B cell (primary cell): Measurements from ENCODE around the gene RCC2. TPM values are rescaled to one million over a fixed set of nuclear protein-coding genes. Genes with fewer than 3 reads are reported as not detected.
A peak's percentile ranks its signal among the peaks of the same experiment; 100 is the strongest.

Source experiments
- ATAC-seq: fragments of 200-7000 bp; cut with Tn5 transposase; one replicate; pipeline ENCODE4 v1.10.0; 2021; ENCODE audit warnings: low read depth, mild to moderate bottlenecking, moderate number of reproducible peaks, moderate library complexity
- CTCF ChIA-PET: fragments of 350-600 bp; sonication (Branson Sonifier 250); formaldehyde crosslinking; loops from one replicate; lab custom pipeline; 2021; ENCODE audit warnings: antibody characterized with exemption, inconsistent platforms; lab: Charles Lee
- POLR2A ChIA-PET: fragments of 350-600 bp; sonication (Branson Sonifier 250); formaldehyde crosslinking; loops from one replicate; lab custom pipeline; 2021; ENCODE audit warnings: antibody characterized with exemption; lab: Charles Lee
- DNase-seq: peaks from one replicate; pipeline ENCODE4 v3.0.0; 2013
- H2AFZ ChIP-seq: 2 replicates; pipeline ENCODE4 v1.6.1; 2012; ENCODE audit warnings: mild to moderate bottlenecking, low read depth, low read length; ENCODE audit not compliant: insufficient read depth, poor library complexity, severe bottlenecking
- H3K27ac ChIP-seq, 2 donors: 1 replicate in 1 of 2; 2 replicates in 1 of 2; pipeline ENCODE4 v1.5.1; 2012 to 2013; ENCODE audit warnings: low read length in 2 of 2, mild to moderate bottlenecking in 2 of 2, moderate library complexity in 1 of 2
- H3K27me3 ChIP-seq, 4 experiments: fragments of 200-600 bp in 1 of 4; sonication (generic) in 1 of 4; replicated peaks in 1 of 4; 1 replicate in 2 of 4; 2 replicates in 2 of 4; pipeline versions ENCODE4 v1.6.1 to v1.7.0; 2013 to 2016; ENCODE audit warnings: low read length in 3 of 4, mild to moderate bottlenecking in 2 of 4, mixed read lengths in 1 of 4, moderate library complexity in 1 of 4; ENCODE audit not compliant: insufficient read depth in 4 of 4, control insufficient read depth in 3 of 4; ENCODE audit errors: control extremely low read depth in 1 of 4
- H3K36me3 ChIP-seq, 2 experiments: replicated peaks in 1 of 2; 1 replicate in 1 of 2; 2 replicates in 1 of 2; pipeline versions ENCODE4 v1.6.1 to v1.7.1; 2013; ENCODE audit warnings: low read length in 1 of 2; ENCODE audit not compliant: insufficient read depth in 2 of 2, control insufficient read depth in 1 of 2; ENCODE audit errors: control extremely low read depth in 1 of 2, extremely low read depth in 1 of 2
- H3K4me1 ChIP-seq, 2 donors: fragments of 200-600 bp in 1 of 2; sonication (generic) in 1 of 2; 1 replicate in 1 of 2; 2 replicates in 1 of 2; pipeline versions ENCODE4 v1.5.1 to v1.6.1; 2013 to 2017; ENCODE audit warnings: low read length in 2 of 2; ENCODE audit not compliant: control insufficient read depth in 2 of 2, insufficient read depth in 2 of 2
- H3K4me2 ChIP-seq: replicated peaks from 2 replicates; pipeline ENCODE3; 2012; ENCODE audit warnings: mild to moderate bottlenecking, low read depth, low read length; ENCODE audit not compliant: poor library complexity, severe bottlenecking
- H3K4me3 ChIP-seq, 5 experiments: fragments of 200-600 bp in 1 of 5; sonication (generic) in 1 of 5; 1 replicate in 3 of 5; 2 replicates in 2 of 5; pipeline versions ENCODE4 v1.5.1 to v1.7.0; 2011 to 2016; ENCODE audit warnings: low read length in 4 of 5, mild to moderate bottlenecking in 4 of 5, low read depth in 2 of 5, control low read depth in 1 of 5, moderate library complexity in 1 of 5; ENCODE audit not compliant: insufficient read depth in 1 of 5; ENCODE audit errors: control extremely low read depth in 1 of 5, extremely low read depth in 1 of 5
- H3K79me2 ChIP-seq: fragments of 200-600 bp; sonication (generic); one replicate; pipeline ENCODE4 v1.6.0; 2016; ENCODE audit warnings: low read length; ENCODE audit not compliant: control insufficient read depth, insufficient read depth
- H3K9ac ChIP-seq: fragments of 200-600 bp; sonication (generic); 2 replicates; pipeline ENCODE4 v1.6.1; 2017; ENCODE audit warnings: mild to moderate bottlenecking, low read length, moderate library complexity
- H3K9me3 ChIP-seq, 3 donors: one replicate each; pipeline versions ENCODE4 v1.6.1 to v1.7.1; 2013; ENCODE audit warnings: low read length in 2 of 3; ENCODE audit not compliant: control insufficient read depth in 2 of 3, insufficient read depth in 1 of 3; ENCODE audit errors: control extremely low read depth in 1 of 3
- H4K20me1 ChIP-seq: 2 replicates; pipeline ENCODE4 v1.6.0; 2012; ENCODE audit warnings: mild to moderate bottlenecking, low read length; ENCODE audit not compliant: insufficient read depth, control insufficient read depth, poor library complexity, severe bottlenecking
- H3K27ac Mint-ChIP-seq: one replicate; pipeline ENCODE4 v1.8.0; 2021; ENCODE audit warnings: mixed read lengths
- H3K27me3 Mint-ChIP-seq: one replicate; pipeline ENCODE4 v1.8.0; 2021; ENCODE audit warnings: mixed read lengths
- H3K4me1 Mint-ChIP-seq: one replicate; pipeline ENCODE4 v1.8.0; 2021; ENCODE audit warnings: mixed read lengths
- H3K4me3 Mint-ChIP-seq: one replicate; pipeline ENCODE4 v1.8.0; 2021; ENCODE audit warnings: mixed read lengths
- H3K9me3 Mint-ChIP-seq: one replicate; pipeline ENCODE4 v1.8.0; 2022; ENCODE audit warnings: mixed read lengths; ENCODE audit not compliant: insufficient read depth
- EZH2 ChIP-seq: IDR thresholded peaks from 2 replicates; pipeline ENCODE4 v1.6.1; 2012; ENCODE audit warnings: borderline replicate concordance, low read depth, mild to moderate bottlenecking, moderate library complexity, low read length; ENCODE audit not compliant: insufficient read depth, poor library complexity, severe bottlenecking
- WGBS: methylation state at CpG from one replicate; pipeline ENCODE4 v1.1.5; 2013; ENCODE audit warnings: missing lambda C conversion rate; ENCODE audit not compliant: insufficient coverage; 5-methylcytosine and 5-hydroxymethylcytosine counted together
- intact Hi-C: fragments of 100-400 bp; cut with micrococcal nuclease; formaldehyde crosslinking; loops from one replicate; pipeline ENCODE4 v1.10.0; 2022
- polyA plus RNA-seq: library from polyadenylated mRNA; depleted of rRNA; stranded (reverse); fragments of >200 nt; gene quantifications from 2 replicates; pipeline ENCODE4 v1.2.3, GENCODE V29; 2012
- total RNA-seq, 2 donors: library from RNA; stranded (reverse); fragments of 120-200 nt in 1 of 2; gene quantifications; 1 replicate in 1 of 2; 2 replicates in 1 of 2; pipeline versions ENCODE4 v1.2.3 to v1.2.4, GENCODE V29; 2013 to 2022
- TF ChIP-seq, protein P1 (sequence below): fragments of 200-600 bp; IDR thresholded peaks from one replicate; pipeline ENCODE4 v1.8.0; 2022; ENCODE audit warnings: antibody characterized with exemption, mild to moderate bottlenecking

Gene RCC2
- total and polyA plus RNA-seq, 2 donors (not counting 1 experiment from before 2014, with no cell fraction given) = 48.9 to 76.9 TPM

DNA sequence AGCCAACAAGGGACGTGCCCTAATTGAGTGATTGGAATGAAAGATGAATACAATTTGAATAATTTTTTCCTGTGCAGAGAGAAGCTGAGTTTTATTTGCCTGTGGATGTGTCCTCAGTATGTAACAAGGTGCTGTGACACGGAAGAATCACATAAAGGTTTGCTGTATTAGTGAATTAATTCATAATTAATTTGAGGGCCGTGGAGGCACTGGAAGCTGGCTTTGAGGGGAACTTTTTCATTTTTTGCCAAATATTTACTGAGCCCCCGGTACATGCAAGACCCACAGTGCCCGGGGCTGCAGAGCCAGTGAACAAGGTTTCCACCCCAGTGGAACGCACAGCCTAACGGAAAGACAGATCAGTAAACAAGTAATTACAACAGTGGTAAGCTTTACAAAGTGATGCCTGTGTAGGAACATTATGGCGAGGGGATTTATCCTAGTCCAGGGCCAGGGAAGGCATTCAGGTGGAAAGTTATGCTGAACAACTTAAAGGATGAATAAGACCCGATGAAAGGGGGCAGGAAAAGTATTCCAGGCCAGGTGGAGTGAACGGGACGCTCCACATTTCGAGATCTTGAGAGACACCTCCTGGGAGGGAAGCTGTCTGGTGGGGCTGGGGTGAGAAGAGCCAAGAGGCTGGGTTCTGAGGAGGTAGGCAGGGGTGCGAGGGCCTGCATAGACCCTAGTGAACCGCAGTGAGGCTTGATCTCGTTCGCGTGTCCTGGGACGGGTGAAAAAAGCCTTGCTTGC, 773 bp upstream of the RCC2 start:
- no peak for TF ChIP-seq EZH2
- TF ChIP-seq, protein P1, sequence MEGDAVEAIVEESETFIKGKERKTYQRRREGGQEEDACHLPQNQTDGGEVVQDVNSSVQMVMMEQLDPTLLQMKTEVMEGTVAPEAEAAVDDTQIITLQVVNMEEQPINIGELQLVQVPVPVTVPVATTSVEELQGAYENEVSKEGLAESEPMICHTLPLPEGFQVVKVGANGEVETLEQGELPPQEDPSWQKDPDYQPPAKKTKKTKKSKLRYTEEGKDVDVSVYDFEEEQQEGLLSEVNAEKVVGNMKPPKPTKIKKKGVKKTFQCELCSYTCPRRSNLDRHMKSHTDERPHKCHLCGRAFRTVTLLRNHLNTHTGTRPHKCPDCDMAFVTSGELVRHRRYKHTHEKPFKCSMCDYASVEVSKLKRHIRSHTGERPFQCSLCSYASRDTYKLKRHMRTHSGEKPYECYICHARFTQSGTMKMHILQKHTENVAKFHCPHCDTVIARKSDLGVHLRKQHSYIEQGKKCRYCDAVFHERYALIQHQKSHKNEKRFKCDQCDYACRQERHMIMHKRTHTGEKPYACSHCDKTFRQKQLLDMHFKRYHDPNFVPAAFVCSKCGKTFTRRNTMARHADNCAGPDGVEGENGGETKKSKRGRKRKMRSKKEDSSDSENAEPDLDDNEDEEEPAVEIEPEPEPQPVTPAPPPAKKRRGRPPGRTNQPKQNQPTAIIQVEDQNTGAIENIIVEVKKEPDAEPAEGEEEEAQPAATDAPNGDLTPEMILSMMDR = no peak
- Histone ChIP-seq H3K27ac (peak overlapping the region in 1 of 2 donors; percentile 6), H3K4me1 (peaks cover 25 to 27% of the 10 kb centered on the region in 2 donors), H3K36me3 (no peaks in the 10 kb centered on the region), H2AFZ (peak overlapping the region; percentile 87), H3K79me2 (peaks cover 29% of the 10 kb centered on the region), H3K9me3 (no peaks in the 10 kb centered on the region), H3K4me2 (peak overlapping the region; percentile 95), H3K4me3 (peak overlapping the region in 4 of 5 experiments; percentile 33 to 67 (median 50)), H4K20me1 (peaks cover 36% of the 10 kb centered on the region), H3K27me3 (peaks cover 0 to 12% (median 3%) of the 10 kb centered on the region in 4 experiments), H3K9ac (peak overlapping the region; percentile 63)
- H3K9me3 Mint-ChIP-seq = no peaks in the 10 kb centered on the region
- H3K27me3 Mint-ChIP-seq = peaks cover 18% of the 10 kb centered on the region
- peak overlapping the region; percentile 85 for H3K27ac Mint-ChIP-seq
- no peak for ATAC-seq
- H3K4me3 Mint-ChIP-seq = peak overlapping the region; percentile 87
- CTCF ChIA-PET = interaction anchor here (1.0 to 1.6 kb wide), 5 partner anchors 9 to 189 kb away, joined by 3 to 6 read pairs (median 4); no protein-coding TSS in a partner anchor
- DNase-seq = no peak
- POLR2A ChIA-PET = interaction anchor here (0.7 kb wide), 1 partner anchor 10 kb away, joined by 7 read pairs; no protein-coding TSS in a partner anchor
- 69% methylated on average over 15 of the region's 18 CpGs for WGBS
- H3K4me1 Mint-ChIP-seq = peaks cover 23% of the 10 kb centered on the region
- intact Hi-C loops = no loop called here
